HEK293 (cell line): ENCODE results near the gene SPAG8.

ENCODE experiments used
- CTCF ChIA-PET: fragments of 350-600 bp; formaldehyde crosslinking; extraction: SDS; loops from one replicate; lab custom pipeline; 2021; ENCODE audit warnings: antibody characterized with exemption; lab: Yijun Ruan, JAX
- POLR2A ChIA-PET: fragments of 300-600 bp; formaldehyde crosslinking; extraction: SDS; loops from one replicate; lab custom pipeline; 2020; ENCODE audit warnings: antibody characterized with exemption, inconsistent platforms; lab: Yijun Ruan, JAX
- H3K27ac ChIP-seq: fragments of 200-500 bp; sonication (Bioruptor generic); 2 replicates; pipeline ENCODE4 v1.5.1; 2014; ENCODE audit warnings: low read depth, low read length, control low read depth, inconsistent platforms; ENCODE audit errors: extremely low read depth
- H3K36me3 ChIP-seq, 2 experiments: fragments of 200-500 bp in 1 of 2; sonication (Bioruptor generic) in 1 of 2; 1 replicate in 1 of 2; 2 replicates in 1 of 2; pipeline ENCODE4 v1.5.1; 2014 to 2017; ENCODE audit warnings: inconsistent platforms in 2 of 2, low read length in 2 of 2; ENCODE audit not compliant: control insufficient read depth in 2 of 2, insufficient read depth in 1 of 2
- H3K4me1 ChIP-seq: fragments of 200-500 bp; sonication (Bioruptor generic); 2 replicates; pipeline ENCODE4 v1.5.1; 2014; ENCODE audit warnings: mild to moderate bottlenecking, low read length, inconsistent platforms; ENCODE audit not compliant: control insufficient read depth, insufficient read depth
- H3K4me3 ChIP-seq: 2 replicates; pipeline ENCODE4 v1.5.1; 2011; ENCODE audit warnings: low read depth, mild to moderate bottlenecking, control low read depth, low read length, moderate library complexity
- H3K9me3 ChIP-seq: fragments of 200-500 bp; sonication (Bioruptor generic); 2 replicates; pipeline ENCODE4 v1.5.1; 2014; ENCODE audit warnings: low read depth, low read length, inconsistent platforms; ENCODE audit not compliant: control insufficient read depth, insufficient read depth
- BCL11A ChIP-seq: fragments of 450-650 bp; formaldehyde crosslinking; IDR thresholded peaks from 2 replicates; pipeline ENCODE4 v1.5.1; 2016; ENCODE audit warnings: low read depth, missing biosample characterization, missing genetic modification characterization
- BCL6B ChIP-seq: fragments of 450-650 bp; formaldehyde crosslinking; IDR thresholded peaks from 2 replicates; pipeline ENCODE4 v1.5.1; 2017; ENCODE audit warnings: missing biosample characterization, missing genetic modification characterization
- FEZF1 ChIP-seq: fragments of 450-650 bp; formaldehyde crosslinking; IDR thresholded peaks from 2 replicates; pipeline ENCODE4 v1.5.1; 2016; ENCODE audit warnings: missing biosample characterization, missing genetic modification characterization
- GLIS2 ChIP-seq: fragments of 450-650 bp; formaldehyde crosslinking; IDR thresholded peaks from 2 replicates; pipeline ENCODE4 v1.5.1; 2016; ENCODE audit warnings: missing biosample characterization, missing genetic modification characterization
- IKZF3 ChIP-seq: fragments of 450-650 bp; IDR thresholded peaks from 2 replicates; pipeline ENCODE4 v1.5.0; 2018; ENCODE audit warnings: missing biosample characterization, mild to moderate bottlenecking, missing genetic modification characterization, moderate library complexity
- KLF10 ChIP-seq: fragments of 450-650 bp; IDR thresholded peaks from 2 replicates; pipeline ENCODE4 v1.5.1; 2018; ENCODE audit warnings: missing biosample characterization, mild to moderate bottlenecking, missing genetic modification characterization
- REPIN1 ChIP-seq: fragments of 450-650 bp; formaldehyde crosslinking; IDR thresholded peaks from 2 replicates; pipeline ENCODE4 v1.5.1; 2017; ENCODE audit warnings: missing biosample characterization, missing genetic modification characterization, low read depth
- ZBTB17 ChIP-seq: fragments of 450-650 bp; formaldehyde crosslinking; IDR thresholded peaks from 2 replicates; pipeline ENCODE4 v1.5.1; 2016; ENCODE audit warnings: missing biosample characterization, missing genetic modification characterization
- ZBTB8A ChIP-seq: fragments of 450-650 bp; formaldehyde crosslinking; IDR thresholded peaks from 2 replicates; pipeline ENCODE4 v1.5.1; 2016; ENCODE audit warnings: missing biosample characterization, missing genetic modification characterization
- ZFP41 ChIP-seq: fragments of 450-650 bp; formaldehyde crosslinking; IDR thresholded peaks from 2 replicates; pipeline ENCODE4 v1.5.1; 2016; ENCODE audit warnings: missing biosample characterization, missing genetic modification characterization, borderline replicate concordance
- ZNF175 ChIP-seq: fragments of 450-650 bp; formaldehyde crosslinking; IDR thresholded peaks from 2 replicates; pipeline ENCODE4 v1.5.1; 2016; ENCODE audit warnings: missing biosample characterization, missing genetic modification characterization
- ZNF214 ChIP-seq: fragments of 450-650 bp; formaldehyde crosslinking; IDR thresholded peaks from 2 replicates; pipeline ENCODE4 v1.5.1; 2017; ENCODE audit warnings: missing biosample characterization, mild to moderate bottlenecking, missing genetic modification characterization, borderline replicate concordance
- ZNF239 ChIP-seq: fragments of 450-650 bp; formaldehyde crosslinking; IDR thresholded peaks from 2 replicates; pipeline ENCODE4 v1.5.1; 2016; ENCODE audit warnings: missing biosample characterization, missing genetic modification characterization
- ZNF292 ChIP-seq: fragments of 450-650 bp; formaldehyde crosslinking; IDR thresholded peaks from 2 replicates; pipeline ENCODE4 v1.5.1; 2016; ENCODE audit warnings: low read depth, missing biosample characterization, missing genetic modification characterization, borderline replicate concordance
- ZNF324 ChIP-seq: fragments of 450-650 bp; formaldehyde crosslinking; IDR thresholded peaks from 2 replicates; pipeline ENCODE4 v1.5.1; 2016; ENCODE audit warnings: missing biosample characterization, missing genetic modification characterization
- ZNF335 ChIP-seq: fragments of 450-650 bp; formaldehyde crosslinking; conservative IDR thresholded peaks from 2 replicates; pipeline ENCODE4 v1.5.1; 2016; ENCODE audit warnings: missing biosample characterization, missing genetic modification characterization
- ZNF362 ChIP-seq: fragments of 450-650 bp; formaldehyde crosslinking; IDR thresholded peaks from 2 replicates; pipeline ENCODE4 v1.5.1; 2016; ENCODE audit warnings: missing biosample characterization, missing genetic modification characterization
- ZNF423 ChIP-seq: fragments of 450-650 bp; formaldehyde crosslinking; IDR thresholded peaks from 2 replicates; pipeline ENCODE4 v1.5.1; 2016; ENCODE audit warnings: missing biosample characterization, missing genetic modification characterization
- ZNF529 ChIP-seq: fragments of 450-650 bp; formaldehyde crosslinking; IDR thresholded peaks from 2 replicates; pipeline ENCODE4 v1.5.1; 2017; ENCODE audit warnings: missing genetic modification characterization, missing biosample characterization; ENCODE audit not compliant: insufficient replicate concordance
- ZNF548 ChIP-seq: fragments of 450-650 bp; formaldehyde crosslinking; IDR thresholded peaks from 2 replicates; pipeline ENCODE4 v1.5.1; 2016; ENCODE audit warnings: missing biosample characterization, missing genetic modification characterization
- ZNF558 ChIP-seq: fragments of 450-650 bp; formaldehyde crosslinking; IDR thresholded peaks from 2 replicates; pipeline ENCODE4 v1.5.1; 2016; ENCODE audit warnings: missing biosample characterization, missing genetic modification characterization
- ZNF610 ChIP-seq: fragments of 450-650 bp; formaldehyde crosslinking; IDR thresholded peaks from 2 replicates; pipeline ENCODE4 v1.5.1; 2016; ENCODE audit warnings: missing biosample characterization, missing genetic modification characterization, borderline replicate concordance
- ZNF837 ChIP-seq: fragments of 450-650 bp; formaldehyde crosslinking; IDR thresholded peaks from 2 replicates; pipeline ENCODE4 v1.5.1; 2016; ENCODE audit warnings: missing biosample characterization, missing genetic modification characterization
- TF ChIP-seq, protein P1 (sequence below): fragments of 450-650 bp; IDR thresholded peaks from 2 replicates; pipeline ENCODE4 v1.5.1; 2018; ENCODE audit warnings: missing biosample characterization, mild to moderate bottlenecking, missing genetic modification characterization
- TF ChIP-seq, protein P2 (sequence below): fragments of 450-650 bp; formaldehyde crosslinking; IDR thresholded peaks from 2 replicates; pipeline ENCODE4 v1.5.1; 2016; ENCODE audit warnings: missing biosample characterization, missing genetic modification characterization
- TF ChIP-seq, protein P3 (sequence below): fragments of 450-650 bp; formaldehyde crosslinking; IDR thresholded peaks from 2 replicates; pipeline ENCODE4 v1.5.1; 2016; ENCODE audit warnings: missing biosample characterization, missing genetic modification characterization

The SPAG8 gene

DNA sequence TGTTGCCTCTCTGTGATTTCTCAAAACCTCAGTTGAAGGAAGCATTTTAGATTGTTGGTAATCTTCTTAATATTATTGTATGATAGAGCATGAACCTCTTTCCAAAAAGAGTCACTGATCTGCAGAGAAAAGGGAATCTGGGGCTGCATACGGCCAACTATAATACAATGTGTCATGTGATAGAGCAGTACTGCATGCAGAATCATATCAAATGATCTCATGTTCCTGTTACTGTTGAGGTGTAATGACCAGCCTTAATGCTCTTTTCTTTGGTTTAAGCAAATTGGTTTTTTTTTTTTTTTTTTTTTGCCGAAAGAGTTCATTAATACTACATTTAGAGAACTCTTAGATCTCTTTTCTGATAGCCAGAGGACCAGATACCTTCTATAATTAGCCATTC is 45.1 kb downstream of the SPAG8 start:
- H3K9me3 ChIP-seq = no peaks in the 10 kb centered on the region
- TF ChIP-seq FEZF1 = peak; percentile 70
- TF ChIP-seq ZNF292 (tag by site-specific recombination) = no peak
- TF ChIP-seq, protein P1, sequence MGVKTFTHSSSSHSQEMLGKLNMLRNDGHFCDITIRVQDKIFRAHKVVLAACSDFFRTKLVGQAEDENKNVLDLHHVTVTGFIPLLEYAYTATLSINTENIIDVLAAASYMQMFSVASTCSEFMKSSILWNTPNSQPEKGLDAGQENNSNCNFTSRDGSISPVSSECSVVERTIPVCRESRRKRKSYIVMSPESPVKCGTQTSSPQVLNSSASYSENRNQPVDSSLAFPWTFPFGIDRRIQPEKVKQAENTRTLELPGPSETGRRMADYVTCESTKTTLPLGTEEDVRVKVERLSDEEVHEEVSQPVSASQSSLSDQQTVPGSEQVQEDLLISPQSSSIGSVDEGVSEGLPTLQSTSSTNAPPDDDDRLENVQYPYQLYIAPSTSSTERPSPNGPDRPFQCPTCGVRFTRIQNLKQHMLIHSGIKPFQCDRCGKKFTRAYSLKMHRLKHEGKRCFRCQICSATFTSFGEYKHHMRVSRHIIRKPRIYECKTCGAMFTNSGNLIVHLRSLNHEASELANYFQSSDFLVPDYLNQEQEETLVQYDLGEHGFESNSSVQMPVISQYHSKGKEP (tag by site-specific recombination) = no peak
- no peak for TF ChIP-seq REPIN1 (tag by site-specific recombination)
- TF ChIP-seq ZBTB17 (tag by site-specific recombination) = 0 out of 2 replicates have a peak, but pooled peaks have one; percentile 16
- TF ChIP-seq ZNF548 = no peak
- TF ChIP-seq, protein P2, sequence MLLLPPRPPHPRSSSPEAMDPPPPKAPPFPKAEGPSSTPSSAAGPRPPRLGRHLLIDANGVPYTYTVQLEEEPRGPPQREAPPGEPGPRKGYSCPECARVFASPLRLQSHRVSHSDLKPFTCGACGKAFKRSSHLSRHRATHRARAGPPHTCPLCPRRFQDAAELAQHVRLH = no peak
- no peak for TF ChIP-seq ZBTB8A (tag by site-specific recombination)
- TF ChIP-seq ZNF423 (tag by site-specific recombination) = no peak
- TF ChIP-seq ZNF175 (tag by site-specific recombination) = no peak
- H3K4me3 ChIP-seq = no peak overlapping the region
- no peak overlapping the region for H3K27ac ChIP-seq
- peaks cover 18% of the 10 kb centered on the region for H3K4me1 ChIP-seq
- ChIA-PET POLR2A (interaction anchor here (0.7 kb wide), 1 partner anchor 45 kb away, joined by 6 read pairs; the partner anchor contains the start of gene SPAG8), CTCF (no interaction called here)
- no peaks in the 10 kb centered on the region for H3K36me3 ChIP-seq

DNA sequence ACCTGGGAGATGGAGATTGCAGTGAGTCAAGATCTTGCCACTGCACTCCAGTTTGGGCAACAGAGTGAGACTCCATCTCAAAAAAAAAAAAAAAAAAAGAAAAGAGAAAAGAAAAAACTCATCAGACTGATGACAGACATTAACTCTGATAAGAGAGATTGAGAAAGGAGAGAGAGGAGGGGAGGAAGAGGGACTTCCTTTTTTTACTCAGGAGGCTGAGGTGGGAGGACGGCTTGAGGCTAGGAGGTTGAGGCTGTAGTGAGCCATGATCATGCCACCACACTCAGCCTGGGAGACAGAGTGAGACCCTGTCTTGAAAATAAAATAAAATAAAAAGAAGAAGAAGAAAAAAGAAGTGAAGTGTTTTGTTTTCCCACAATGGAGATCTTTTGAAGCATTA is 48.3 kb downstream of the SPAG8 start:
- H3K36me3 ChIP-seq = peaks cover 0 to 5% of the 10 kb centered on the region in 2 experiments; a peak in 1 of 3 replicates
- peaks cover 9% of the 10 kb centered on the region for H3K4me1 ChIP-seq
- CTCF ChIA-PET = interaction anchor here (1.3 kb wide), 1 partner anchor 26 kb away, joined by 6 read pairs; no protein-coding TSS in a partner anchor
- POLR2A ChIA-PET = no interaction called here
- H3K27ac ChIP-seq = no peak overlapping the region
- H3K9me3 ChIP-seq = no peaks in the 10 kb centered on the region
- TF ChIP-seq, protein P1 (tag by site-specific recombination) = no peak
- TF ChIP-seq, protein P3, sequence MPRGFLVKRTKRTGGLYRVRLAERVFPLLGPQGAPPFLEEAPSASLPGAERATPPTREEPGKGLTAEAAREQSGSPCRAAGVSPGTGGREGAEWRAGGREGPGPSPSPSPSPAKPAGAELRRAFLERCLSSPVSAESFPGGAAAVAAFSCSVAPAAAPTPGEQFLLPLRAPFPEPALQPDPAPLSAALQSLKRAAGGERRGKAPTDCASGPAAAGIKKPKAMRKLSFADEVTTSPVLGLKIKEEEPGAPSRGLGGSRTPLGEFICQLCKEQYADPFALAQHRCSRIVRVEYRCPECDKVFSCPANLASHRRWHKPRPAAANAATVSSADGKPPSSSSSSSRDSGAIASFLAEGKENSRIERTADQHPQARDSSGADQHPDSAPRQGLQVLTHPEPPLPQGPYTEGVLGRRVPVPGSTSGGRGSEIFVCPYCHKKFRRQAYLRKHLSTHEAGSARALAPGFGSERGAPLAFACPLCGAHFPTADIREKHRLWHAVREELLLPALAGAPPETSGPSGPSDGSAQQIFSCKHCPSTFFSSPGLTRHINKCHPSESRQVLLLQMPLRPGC = no peak
- TF ChIP-seq ZNF610 (tag by site-specific recombination) (no peak), ZFP41 (tag by site-specific recombination) (no peak), BCL11A (no peak), ZNF362 (tag by site-specific recombination) (no peak), KLF10 (no peak), ZNF324 (tag by site-specific recombination) (no peak), GLIS2 (no peak), IKZF3 (no peak), ZNF837 (tag by site-specific recombination) (no peak), ZNF335 (tag by site-specific recombination) (no peak), BCL6B (no peak), ZNF558 (tag by site-specific recombination) (no peak), ZNF529 (tag by site-specific recombination) (no peak), ZNF214 (tag by site-specific recombination) (no peak), ZNF423 (tag by site-specific recombination) (no peak), ZNF239 (no peak)
- H3K4me3 ChIP-seq = no peak overlapping the region
